HG02840 (cell line): ENCODE results near the gene BTG1.
A peak's percentile ranks its signal among the peaks of the same experiment; 100 is the strongest.

Experiments used
- ATAC-seq: cut with Tn5 transposase; IDR thresholded peaks from one replicate; pipeline ENCODE4 v1.9.1; 2021; ENCODE audit warnings: mild to moderate bottlenecking, moderate library complexity, moderate number of reproducible peaks; ENCODE audit not compliant: unreplicated experiment, low FRiP score

The BTG1 gene, protein sequence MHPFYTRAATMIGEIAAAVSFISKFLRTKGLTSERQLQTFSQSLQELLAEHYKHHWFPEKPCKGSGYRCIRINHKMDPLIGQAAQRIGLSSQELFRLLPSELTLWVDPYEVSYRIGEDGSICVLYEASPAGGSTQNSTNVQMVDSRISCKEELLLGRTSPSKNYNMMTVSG

DNA sequence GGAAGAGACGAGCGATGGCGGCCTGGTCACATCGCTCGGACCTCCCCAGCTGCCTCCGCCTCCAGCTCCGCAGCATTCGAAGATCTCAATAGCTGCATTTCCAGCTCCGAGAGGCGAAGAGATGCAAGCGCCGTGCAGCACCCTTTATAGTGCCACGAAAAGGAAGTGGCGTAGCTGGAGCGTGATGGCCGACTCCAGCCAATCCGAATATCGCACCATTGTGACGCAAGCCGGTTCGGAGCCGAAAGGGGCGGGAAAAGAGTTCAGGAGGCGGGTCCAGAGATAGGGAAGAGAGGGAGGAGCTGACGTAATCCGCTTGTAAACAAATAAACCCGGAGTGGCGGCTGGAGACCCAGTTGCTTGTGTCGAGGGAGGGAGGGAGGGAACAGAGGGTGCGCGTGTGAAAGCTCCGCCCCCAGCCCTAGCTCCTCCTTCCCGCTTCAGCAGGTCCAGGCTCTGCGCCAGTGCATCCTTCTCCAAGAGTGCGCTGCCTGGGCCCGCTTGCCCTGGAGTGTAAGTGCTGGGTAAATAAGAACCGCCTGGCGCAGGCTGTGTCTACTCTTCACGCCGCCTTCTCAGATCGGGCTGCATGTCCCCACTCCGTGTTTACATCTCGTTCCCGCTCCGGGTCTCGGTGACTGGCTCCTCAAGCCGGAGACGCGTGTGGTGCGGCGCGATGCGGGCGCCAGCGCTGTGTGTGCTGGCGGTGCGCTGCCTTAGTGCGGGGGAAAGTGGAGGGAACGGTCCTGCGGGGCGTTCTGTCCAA, at the start of gene BTG1:
Gene BTG1, minus strand, starts transcription at position 116 of the 766 bp plus-strand sequence. CDS start 311 bp downstream, outside the sequence.
- peak; percentile 80 for ATAC-seq

DNA sequence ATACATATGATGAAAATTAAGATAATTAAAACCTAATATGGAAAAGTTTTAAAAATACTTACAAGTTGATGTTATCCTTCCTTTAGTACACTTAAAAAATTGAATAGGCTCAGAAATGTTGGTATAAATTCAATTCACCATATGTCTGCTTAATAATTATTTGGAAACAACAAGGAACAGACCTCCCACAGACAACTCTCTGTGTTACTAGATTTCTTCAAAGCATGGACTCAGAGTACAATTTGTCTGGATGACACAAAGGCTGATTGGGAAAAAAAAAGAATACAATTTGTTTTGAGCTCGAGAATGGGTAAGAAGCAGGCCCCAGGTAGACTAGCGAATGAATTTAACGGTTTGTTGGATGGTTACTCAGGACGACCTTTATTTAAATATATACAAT, 48.9 kb upstream of the BTG1 start:
- ATAC-seq = no peak

DNA sequence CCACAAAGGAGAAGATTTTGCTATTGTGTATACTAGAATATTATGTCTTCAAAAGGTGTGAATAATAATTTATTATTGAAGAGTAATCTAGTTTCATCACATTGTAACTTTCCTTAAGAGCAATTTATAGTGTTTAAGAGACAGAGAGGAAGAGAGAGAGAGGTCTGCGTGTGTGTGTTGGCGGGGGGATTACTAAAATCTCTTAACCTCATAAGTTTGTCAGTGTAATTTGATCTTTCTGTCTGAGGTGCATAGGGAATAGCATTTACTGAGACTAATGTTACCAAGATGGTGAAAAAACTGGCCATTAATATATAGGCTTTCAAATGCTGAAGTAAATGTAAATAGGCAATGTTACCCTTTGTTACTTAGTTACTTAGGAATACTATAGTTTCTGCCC, 48.2 kb upstream of the BTG1 start:
- no peak for ATAC-seq

DNA sequence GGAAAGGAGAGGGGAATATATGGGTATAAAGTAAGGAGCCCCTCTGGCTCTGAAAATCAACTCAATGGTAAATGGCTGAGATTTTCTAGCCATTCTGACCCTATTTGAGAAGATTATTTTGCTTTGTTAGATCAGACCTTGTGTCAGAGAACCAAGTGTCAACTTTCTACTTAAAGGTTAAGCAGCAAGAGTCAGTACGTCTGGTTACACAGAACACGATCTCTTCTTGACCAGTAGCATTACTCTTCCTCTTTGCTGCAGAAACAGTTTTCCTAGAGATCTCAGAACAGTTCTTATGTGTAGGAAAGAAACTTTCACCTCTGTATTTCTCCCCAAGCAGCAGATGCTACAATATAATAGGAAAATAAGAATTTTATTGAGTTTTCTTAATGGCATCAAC, 47.4 kb upstream of the BTG1 start:
- no peak for ATAC-seq

DNA sequence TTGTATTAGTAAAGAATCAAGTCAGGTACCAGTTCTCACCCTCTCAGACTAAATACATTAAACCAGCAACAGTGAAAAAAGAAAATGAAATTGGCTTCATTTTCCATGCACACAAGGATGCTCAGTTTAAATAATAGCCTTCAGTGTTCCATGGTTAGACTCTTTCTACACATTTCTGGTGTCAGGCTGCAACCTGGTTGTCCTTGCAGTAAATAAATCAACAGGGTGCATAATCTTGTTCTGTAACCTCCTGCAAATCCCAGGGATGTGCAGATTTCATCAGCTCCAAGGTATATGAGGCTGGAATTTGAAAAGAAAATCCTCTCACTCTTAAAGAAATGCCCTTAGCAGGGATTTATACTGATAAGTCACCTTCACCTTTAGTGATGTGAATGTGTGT, 46.7 kb upstream of the BTG1 start:
- no peak for ATAC-seq

DNA sequence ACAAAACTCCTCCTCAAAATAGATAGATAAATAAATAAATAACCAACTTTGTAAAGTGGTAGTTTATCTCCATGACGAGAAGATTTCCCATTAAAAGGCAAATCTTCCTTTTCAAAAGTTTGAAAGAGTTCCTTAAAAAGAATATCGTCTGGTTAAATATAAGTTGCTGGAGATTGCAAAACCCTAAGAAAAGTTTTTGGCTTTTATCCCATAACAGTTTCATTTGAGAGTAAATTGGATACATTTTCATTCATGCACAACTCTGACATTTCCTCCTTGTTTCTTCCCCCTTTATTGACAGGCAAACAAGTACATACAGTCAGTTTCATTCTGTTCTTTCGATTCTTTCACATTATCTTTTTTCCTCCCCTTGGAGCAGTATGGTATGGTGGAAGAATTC, 45.4 kb upstream of the BTG1 start:
- ATAC-seq = no peak

DNA sequence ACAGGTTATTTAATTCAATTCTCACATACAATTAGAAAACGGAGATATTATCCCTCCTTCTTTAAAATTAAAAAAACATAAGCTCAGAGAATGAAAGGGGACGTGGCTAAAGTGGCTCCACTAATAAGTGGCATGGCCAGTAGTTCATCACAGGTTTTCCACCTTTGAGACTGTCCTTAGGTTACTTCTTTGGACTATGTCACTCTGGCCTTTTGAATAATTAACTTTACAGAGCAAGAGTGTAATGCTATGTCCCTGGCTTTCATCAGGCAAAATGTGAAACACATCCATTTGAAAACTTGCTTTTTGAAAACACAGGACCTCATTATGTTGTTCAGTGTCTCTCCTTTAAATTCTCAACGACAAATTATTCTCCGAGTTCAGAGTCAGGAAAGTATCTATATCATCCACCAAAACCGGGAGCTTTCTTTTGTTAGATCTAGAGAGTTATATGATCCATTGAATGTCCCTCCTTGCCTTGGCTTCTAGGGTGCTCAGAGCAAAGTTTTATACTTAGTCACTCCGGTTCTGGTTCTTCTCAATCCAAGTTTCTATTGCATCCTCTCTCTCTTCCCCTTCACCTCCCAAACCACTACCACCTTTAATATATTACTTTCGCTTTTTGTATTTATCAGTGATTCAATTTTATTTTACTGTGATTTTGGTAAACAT, 43.0 kb upstream of the BTG1 start:
- ATAC-seq = no peak

DNA sequence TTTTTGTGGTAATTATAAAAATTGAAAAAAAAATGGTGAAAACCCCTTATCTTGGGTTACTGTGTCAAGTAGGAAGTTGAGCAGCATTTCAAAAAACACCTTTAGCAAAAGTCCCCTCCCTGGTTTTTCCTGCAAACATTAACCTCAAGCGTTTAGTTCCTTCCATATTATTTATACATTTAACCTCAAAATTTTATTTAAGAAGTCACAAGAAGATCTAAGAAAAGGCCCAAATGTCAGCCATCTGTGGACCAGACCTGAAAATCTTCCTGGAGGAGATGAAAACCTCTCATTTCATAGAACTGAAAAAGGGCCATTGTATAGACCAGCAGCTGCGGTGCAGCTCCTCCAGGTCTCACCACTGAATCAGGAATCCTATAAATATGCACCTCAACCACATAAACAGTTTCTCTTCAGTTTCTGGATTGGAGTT, 40.4 kb upstream of the BTG1 start:
- no peak for ATAC-seq

DNA sequence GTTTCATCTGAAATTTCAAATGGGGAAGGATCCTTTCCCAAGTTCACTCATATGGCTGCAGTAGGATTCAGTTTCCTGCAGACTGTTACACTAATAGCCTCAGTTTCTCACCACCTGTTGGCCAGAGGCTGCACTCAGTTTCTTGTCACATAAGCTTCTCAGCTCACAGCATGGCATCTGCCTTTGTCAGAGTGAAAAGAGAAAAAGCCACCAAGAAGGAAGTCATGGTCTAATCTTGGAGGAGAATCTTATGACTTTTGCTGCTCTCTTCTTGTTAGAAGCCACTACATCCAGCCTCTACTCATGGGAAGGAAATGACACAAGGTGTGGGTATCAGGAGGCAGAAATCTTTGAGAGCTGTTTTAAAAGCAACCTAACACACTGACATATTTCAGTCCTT, 39.4 kb upstream of the BTG1 start:
- peak; percentile 47 for ATAC-seq

DNA sequence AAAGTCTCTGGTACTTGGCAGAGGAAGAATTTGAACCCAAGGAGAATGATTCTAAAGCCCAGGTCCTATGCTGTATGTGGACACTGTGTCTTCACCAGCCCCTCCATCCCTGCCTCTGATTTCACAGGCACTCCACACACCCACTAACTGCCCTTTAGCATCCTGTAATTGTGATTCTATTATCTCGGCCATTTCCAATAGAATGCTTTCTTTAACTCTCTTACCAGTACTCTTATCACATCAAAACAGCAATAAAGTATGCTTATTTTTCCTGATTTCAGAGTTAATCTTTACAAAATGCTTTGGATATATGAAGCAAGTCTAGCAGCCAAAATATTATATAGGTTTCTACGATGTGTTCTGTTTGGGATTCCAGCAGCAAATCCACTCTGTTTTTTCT, 37.9 kb upstream of the BTG1 start:
- ATAC-seq = no peak

DNA sequence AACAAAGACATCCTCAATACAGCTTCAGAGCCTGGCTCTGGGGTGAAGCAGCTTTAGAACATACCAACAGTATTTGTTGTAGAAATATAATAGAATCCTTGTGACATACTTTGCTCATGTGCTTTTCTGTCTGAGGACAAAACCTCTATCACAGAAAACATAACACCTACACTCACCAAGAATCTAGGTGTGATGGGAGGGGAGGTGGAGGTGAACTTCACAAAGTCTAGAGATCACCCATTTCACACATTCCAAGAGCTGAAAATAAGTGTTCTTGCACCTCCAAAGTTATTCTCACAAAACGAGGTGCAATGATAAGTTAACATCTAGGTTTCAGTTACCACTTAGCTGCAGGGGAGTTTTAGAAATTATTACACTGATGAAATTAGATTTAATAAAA, 32.7 kb upstream of the BTG1 start:
- no peak for ATAC-seq

DNA sequence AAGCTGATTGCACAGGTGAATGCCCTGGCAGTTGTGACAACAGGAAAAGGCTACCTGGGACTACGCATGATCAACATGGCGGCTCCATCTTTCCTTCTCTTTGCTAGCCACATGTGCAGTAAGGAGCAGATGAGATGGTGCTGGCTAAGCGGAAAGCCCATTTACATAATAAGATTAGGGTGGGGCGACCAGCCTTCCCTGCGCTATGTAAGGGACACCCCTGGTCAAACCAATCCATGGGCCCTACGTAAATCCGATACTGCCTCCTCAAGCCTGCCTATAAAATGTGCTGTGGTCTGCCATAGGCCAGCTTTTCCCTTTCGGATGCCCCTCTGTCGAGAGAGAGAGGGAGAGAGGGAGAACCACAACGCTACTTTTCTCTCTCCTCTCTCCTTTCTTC, 31.0 kb upstream of the BTG1 start:
- ATAC-seq = no peak

DNA sequence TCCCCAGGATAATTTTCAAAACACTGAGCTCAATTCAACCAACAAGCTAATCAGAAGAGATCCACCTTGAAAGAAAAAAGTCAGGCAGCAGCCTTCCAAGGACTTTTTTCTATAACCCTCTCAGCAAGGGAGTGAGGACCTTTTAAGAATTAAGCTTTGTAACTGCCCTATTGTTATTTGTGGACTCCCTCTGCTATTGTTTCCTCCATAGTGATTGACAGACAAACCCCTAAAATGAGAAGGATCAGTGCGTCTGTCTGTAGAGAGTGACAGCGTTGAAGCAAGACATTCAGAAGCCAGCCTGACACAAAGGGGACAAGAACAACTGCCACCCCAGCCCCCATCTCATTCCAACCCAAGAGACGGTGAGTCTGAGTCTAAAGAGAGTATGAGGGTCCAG, 30.3 kb upstream of the BTG1 start:
- ATAC-seq = no peak

DNA sequence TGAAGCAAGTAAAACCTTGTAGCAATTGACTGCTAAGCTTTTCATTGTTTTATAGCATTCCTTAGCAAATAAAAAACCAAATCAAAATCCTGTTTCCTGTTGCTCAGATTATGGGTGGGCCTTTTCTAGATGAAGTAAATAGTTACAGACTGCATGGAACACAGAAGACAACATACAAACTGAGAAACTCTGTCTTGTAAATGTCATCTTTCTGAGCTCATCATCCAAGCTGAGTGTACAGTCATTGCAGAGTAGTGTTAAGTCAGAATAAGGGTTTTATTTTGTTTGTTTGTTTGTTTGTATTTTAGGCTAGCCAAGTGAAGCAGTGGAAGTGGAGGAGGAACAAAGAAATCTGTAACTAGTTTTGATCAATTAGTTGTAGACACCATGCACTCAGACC, 24.4 kb upstream of the BTG1 start:
- no peak for ATAC-seq

DNA sequence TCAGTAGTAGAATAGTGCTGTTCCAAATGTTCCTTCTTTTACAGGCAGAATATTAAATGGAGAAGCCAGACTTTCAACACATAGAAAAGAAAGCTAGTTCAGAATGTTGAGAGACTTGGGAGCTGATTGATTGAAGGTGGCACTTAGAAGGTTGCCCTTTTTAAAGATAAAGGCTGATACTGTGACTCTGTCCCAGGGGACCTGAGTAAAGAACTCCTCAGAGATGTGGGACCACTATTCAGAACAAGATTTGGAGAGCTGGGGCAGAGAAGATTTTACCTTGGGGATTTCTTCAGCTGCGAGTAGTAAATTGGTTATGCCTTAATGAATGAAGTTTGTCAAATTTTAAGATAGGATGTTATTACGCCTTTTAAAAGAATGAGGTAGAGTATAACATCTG, 21.4 kb upstream of the BTG1 start:
- no peak for ATAC-seq

DNA sequence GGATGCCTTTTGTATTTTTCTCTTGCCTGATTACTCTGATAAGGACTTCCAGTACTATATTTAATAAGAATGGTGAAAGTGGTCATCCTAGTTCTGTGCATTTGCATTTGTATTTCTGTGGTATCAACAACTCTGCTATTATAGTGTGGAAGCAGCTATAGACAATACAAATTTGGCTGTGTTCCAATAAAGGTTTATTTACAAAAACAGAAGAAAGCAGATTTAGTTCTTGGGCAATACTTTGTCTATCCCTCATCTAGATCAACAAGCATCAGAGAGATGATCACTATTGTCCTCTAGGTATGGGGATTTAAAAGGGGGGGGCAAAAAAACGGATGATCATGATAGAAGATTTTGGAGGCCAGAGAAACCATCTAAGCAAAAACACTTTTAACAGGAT, 19.1 kb upstream of the BTG1 start:
- no peak for ATAC-seq

DNA sequence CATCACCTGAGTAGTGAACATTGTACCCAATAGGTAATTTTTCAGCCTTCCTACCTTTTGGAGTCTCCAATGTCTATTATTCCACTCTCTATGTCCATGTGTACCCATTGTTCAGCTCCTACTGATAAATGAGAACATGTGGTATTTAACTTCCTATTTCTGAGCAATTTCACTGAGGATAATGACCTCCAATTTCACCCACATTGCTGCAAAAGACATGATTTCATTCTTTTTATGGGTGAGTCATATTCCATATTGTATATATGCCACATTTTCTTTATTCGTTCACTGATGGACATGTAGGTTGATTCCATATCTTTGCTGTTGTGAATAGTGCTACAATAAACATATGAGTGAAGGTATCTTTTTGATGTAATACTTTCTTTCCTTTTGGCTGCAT, 16.4 kb upstream of the BTG1 start:
- ATAC-seq = no peak

DNA sequence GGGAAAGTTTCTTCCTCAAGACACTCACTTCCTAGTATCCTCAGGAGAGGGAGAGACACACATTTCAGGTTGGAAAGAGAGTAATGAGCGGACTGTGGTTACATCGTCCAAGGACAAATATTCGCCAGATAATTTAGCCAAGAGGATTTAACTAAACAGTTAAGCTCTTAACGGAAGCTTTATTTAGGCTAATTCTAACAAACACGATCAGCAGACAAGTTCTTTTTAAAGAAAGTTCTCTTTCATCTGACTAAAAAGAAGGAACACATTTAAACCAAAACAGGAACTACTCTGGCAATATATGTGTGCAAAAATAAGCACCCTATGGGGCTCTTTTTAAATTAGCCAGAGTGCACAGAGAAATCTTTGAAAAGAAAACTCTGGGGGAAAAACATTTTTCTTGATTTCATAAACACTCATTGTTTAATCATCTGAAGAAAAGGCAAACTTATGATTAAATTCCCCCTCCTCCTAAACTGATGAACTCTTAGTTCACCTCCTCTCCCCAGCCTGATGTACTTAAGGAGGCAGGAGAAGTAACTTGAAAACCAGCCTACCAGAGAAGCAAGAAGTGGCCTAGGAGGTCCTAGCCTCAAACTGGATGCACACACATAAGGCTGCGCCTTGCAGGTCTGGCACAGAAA, 13.3 kb upstream of the BTG1 start:
- no peak for ATAC-seq

DNA sequence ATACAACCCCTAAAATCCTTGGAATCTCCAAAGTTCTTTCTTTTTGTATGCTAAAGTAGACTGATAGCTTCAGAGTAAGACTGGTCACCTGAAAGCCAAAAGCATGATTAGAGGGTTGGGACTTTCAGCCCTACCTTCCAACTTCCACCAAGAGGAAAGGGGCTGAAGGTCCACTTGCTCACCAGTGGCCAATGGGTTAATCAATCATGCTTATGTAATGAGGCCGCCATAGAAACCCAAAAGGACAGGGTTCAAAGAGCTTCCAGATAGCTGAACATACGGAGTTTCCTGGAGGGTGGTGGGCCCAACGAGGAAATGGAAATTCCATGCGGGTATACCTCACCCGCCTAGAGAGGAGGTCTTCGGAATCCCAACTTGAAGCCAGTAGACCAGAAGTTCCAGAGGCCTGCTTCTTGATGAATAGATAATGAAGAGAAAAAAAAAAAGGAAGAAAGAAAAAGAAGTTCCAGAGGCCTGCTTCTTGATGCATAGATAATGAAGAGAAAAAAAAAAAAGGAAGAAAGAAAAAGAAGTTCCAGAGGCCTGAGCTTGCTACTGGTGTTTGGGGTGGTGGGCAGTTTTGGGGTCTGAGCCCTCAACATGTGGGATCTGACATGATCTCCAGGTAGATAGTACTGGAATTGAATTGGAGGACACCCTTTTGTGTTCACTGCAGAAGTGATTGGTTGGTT, 11.2 kb upstream of the BTG1 start:
- no peak for ATAC-seq

DNA sequence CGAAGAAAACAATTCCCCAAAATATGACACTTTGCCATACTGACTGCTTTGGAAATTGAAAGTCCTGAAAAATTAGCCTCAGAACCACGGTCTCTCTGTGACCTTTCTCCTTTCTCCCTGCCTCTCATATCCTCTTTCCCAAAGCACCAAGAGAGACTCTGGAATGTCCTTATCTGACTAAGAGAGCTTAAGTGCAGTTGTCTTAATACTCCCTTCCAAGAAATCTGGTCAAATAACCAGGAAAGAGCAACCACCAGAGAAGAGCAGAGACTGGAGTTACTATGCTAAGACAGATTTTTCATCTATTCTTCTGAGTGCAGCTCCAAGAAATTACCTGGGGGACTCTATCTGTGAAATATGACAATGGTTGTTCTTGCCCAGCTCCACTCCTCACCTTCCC, 10.5 kb upstream of the BTG1 start:
- no peak for ATAC-seq

DNA sequence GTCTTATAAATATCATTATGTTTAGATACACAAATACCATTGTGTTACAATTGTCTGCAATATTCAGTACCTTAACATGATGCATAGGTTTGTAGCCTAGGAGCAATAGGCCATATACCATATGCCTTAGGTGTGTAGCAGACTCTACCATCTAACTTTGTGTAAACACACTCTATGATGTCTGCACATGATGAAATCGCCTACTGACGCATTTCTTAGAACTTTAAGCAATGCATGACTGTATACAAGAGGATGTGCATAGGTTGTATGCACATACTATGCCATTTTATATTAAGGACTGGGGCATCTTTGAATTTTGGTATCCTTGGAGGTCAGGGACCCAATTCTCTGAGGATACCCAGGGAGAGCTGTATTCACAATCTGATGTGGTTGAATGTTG, 10.1 kb upstream of the BTG1 start:
- no peak for ATAC-seq
